HG02970 (cell line): ENCODE data around the gene SLC30A7.
A peak's percentile ranks its signal among the peaks of the same experiment; 100 is the strongest.
"Not testable (repeated sequence)": the region's sequence is repeated elsewhere in the genome, so short reads cannot be mapped to it uniquely, and the experiment has no call there.

ENCODE experiments used
- ATAC-seq: cut with Tn5 transposase; IDR thresholded peaks from one replicate; pipeline ENCODE4 v1.9.1; 2021; ENCODE audit warnings: mild to moderate bottlenecking, moderate library complexity, moderate number of reproducible peaks; ENCODE audit not compliant: unreplicated experiment, low FRiP score

Gene SLC30A7

GRCh38 chr1:100895540-100896480 lies at the start of gene SLC30A7:
Gene SLC30A7 (plus strand): TSS chr1:100896090. CDS start chr1:100896263, 173 bp downstream.
- ATAC-seq = peak; percentile 86

GRCh38 chr1:100847361-100848082 lies 48.4 kb upstream of the SLC30A7 start:
- no peak for ATAC-seq

DNA sequence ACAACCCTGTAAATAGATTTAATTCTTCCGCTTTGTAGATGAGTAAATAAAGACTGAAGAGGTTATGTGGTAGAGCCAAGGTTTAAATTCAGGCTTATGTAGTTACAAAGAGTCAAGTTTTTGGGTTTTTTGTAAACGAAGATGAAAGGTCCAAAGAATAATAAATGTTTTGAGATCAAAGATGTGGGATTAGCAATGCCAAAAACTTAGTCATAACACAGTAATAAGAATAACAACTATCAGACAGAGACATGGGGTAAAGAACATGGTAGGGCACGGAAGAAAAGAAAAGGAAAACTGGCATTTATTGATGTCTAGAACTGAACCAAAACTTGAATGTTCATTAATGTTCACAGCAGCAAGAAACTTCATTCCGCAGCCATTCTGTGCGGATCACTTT lies 44.2 kb upstream of the SLC30A7 start:
- no peak for ATAC-seq

GRCh38 chr1:100852976-100853375 lies 42.9 kb upstream of the SLC30A7 start:
- ATAC-seq = no peak

GRCh38 chr1:100855116-100855515 lies 40.8 kb upstream of the SLC30A7 start:
- not testable (repeated sequence) for ATAC-seq

- ATAC-seq = no peak
Measured at GRCh38 chr1:100860397-100860991, 35.4 kb upstream of the SLC30A7 start.

- ATAC-seq = no peak
Measured at GRCh38 chr1:100861379-100861778, 34.5 kb upstream of the SLC30A7 start.

- no peak for ATAC-seq
Measured at GRCh38 chr1:100862591-100862990, 33.3 kb upstream of the SLC30A7 start.

DNA sequence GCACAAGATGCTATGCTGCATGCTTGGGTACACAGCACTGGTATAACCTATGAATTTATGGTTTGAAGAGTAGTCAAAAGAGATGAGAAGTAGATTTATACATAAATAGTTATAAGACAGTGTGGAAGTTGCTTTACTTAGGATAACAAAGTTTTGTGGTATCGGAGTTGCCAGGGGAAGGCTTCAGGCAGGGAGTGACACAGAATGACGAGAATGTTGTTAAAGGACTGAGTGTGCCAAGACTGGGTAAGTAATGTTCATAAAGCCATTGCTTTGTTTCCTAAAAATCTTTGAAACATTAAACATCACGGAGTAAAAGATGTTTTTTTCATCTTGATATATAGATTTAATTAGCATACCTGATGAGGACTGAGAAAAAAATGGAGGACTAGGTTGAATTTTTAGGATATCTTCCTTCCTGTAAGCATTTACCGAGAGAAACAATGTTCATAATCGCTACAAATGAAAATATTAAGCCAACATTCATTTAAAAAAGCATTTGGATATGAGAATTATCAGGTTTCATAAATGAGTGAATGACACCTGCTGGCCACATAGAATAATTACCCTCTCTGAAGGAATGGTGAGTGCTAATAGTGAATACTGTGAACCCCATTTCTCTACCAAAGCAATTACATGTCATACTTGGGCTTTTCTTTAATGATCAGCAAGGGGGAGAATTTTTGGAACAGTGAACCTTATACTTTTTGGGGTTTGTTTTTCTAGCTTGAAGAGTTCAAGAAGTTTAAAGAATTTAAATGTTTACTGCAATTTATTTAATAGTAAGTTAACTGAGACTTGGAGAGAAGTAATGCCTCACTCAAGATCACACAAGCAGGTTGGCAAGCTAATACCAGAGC lies 29.6 kb upstream of the SLC30A7 start:
- ATAC-seq = no peak

- ATAC-seq = no peak
Measured at GRCh38 chr1:100866901-100867206, 29.0 kb upstream of the SLC30A7 start.

DNA sequence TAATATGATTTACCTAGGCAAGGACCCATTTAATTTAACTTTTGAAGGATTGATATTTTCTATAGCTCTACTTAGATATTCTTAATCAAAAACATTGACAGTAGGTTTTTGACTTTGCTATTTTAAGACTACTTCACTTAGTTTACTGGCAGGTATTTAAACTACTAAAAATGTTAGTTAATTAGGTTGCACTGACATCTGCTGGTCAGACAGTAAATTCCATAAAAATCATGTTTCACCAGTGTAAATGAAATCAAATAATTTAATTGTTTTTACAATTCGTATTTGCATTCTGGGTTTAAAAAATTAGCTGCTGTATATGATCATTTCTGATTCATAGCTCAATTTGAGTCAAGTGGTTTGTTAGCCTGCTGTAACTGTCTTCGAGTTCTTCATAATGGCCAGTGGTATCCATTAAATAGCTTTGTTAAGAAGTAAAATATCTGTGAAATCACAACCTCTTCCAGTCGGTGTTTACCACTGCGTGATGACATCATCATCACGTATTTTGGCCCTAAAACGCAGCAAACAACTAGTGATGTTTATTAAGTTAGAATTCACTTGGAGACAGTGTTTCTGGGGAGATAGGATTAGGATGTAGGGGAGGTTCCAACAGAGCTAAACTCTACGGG lies 27.4 kb upstream of the SLC30A7 start:
- no peak for ATAC-seq

GRCh38 chr1:100869996-100870395 lies 25.9 kb upstream of the SLC30A7 start:
- no peak for ATAC-seq

DNA sequence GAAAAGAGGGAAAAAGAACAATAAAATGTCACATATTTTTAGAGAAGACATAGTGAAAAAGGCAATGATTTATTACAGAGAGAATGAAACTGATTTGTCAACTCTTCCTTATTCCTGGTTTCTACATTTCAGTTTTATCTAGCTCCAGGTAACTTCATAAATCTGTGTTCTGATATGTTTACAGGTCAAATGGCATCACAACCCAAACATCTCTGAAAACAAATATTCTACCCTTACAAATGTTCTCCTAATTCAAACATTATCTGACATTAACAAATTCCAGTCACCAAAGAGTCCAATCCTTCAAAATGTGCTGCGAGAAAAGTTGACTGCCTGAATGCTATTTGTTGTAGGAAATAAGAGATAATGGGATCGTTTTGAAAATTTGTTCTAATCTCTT lies 21.5 kb upstream of the SLC30A7 start:
- ATAC-seq = no peak

DNA sequence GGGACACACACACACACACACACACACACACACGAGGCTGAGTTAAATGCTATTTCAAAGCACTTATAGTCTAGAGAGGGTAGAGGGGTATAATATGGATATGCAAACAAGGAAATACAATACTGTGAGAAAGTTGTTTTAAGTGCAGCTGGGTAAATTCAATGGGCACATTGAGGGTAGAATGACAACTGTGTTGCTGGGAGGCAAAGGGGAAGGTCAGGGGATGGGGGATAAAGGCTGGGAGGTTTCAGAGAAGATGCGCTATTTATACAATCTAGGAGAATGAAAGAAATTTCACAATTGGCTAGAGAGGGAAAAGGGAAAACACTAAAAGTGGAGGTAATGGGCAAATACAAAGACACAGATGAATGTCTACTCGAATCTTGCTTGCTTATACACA lies 20.7 kb upstream of the SLC30A7 start:
- ATAC-seq = no peak

- ATAC-seq = no peak
Measured at GRCh38 chr1:100876291-100876690, 19.6 kb upstream of the SLC30A7 start.

DNA sequence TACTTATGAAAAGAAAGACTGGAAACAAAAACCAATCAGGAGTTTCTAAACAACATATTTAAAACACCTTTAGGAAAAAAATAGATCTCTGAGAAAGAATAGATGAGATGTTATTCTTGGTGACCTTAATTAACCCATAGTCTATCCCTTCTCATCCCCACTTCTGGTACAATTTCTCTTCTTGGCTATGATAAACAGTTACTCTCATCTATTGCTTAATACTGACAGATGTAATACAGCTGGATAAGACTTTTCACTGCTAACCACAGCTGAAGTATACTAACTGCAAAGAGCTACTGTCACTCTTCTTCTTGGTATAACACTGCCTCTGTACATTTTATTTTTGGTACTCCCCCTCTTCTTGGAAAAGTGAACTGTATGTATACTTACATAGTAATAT lies 16.5 kb upstream of the SLC30A7 start:
- ATAC-seq = no peak

DNA sequence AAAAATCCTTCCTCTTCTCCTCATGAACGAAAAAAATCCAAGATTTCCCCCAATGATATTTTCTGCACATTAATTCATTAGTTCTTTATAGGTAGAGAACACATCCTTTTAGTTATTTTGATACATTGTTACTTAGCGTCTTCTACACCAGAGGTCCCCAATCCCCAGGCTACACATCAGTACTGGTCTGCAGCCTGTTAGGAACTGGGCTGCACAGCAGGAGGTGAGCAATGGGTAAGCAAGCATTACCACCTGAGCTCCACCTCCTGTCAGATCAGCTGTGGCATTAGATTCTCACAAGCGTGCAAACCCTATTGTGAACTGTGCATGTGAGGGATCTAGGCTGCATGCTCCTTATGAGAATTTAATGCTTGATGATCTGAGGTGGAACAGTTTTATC lies 14.2 kb upstream of the SLC30A7 start:
- ATAC-seq = no peak

DNA sequence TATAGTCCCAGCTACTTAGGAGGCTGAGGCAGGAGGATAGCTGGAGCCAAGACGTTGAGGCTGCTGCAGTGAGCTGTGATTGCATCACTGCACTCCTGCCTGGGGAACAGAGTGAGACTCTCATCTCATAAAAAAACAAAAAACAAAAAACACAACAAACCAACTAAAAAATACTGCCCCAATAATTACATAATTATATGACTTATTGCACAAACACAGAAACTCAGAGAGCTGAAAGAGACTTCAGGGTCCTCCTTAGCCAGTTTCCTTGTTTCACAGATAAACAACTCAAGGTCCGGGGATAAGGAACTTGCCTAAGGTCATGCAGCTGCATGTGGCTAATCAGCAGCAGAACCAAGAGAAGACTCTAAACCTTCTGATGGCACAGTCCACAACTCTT lies 13.2 kb upstream of the SLC30A7 start:
- no peak for ATAC-seq

GRCh38 chr1:100883963-100884362 lies 11.9 kb upstream of the SLC30A7 start:
- no peak for ATAC-seq

- ATAC-seq = not testable (repeated sequence)
Measured at GRCh38 chr1:100889007-100889406, 6.9 kb upstream of the SLC30A7 start.
